ENCODE results near the gene FAM120B.

GRCh38 chr6:170279426-170279825, 27.1 kb upstream of the FAM120B start:
- TF ChIP-seq CTCF (IDR thresholded peaks at IDR 0.05) (no peak), FOXK1 (CRISPR knock-in tag; IDR thresholded peaks at IDR 0.05) (no peak), CREM (CRISPR knock-in tag; IDR thresholded peaks at IDR 0.05) (no peak), ZBTB21 (CRISPR knock-in tag; IDR thresholded peaks at IDR 0.05; ENCODE audit: borderline replicate concordance) (no peak)

Measured in WTC11 (cell line).